Fibroblast of the conjunctiva (primary cell): ENCODE data around the gene RNF123.

Experiments used
- DNase-seq: peaks from one replicate; pipeline ENCODE4 v3.0.0-alpha.2; 2010; ENCODE audit warnings: low read depth

RNF123 gene

GRCh38 chr3:49750056-49750455, 60.7 kb downstream of the RNF123 start:
- DNase-seq, result no peak

GRCh38 chr3:49751501-49751900, 62.1 kb downstream of the RNF123 start:
- no peak for DNase-seq

GRCh38 chr3:49754536-49754935, 65.2 kb downstream of the RNF123 start:
- no peak for DNase-seq

GRCh38 chr3:49756036-49756435, 66.7 kb downstream of the RNF123 start:
- DNase-seq, result no peak

- DNase-seq, result no peak
Observed at GRCh38 chr3:49757197-49757596, 67.8 kb downstream of the RNF123 start.

GRCh38 chr3:49759226-49759625, 69.9 kb downstream of the RNF123 start:
- DNase-seq, result no peak

GRCh38 chr3:49761661-49762060, 72.3 kb downstream of the RNF123 start:
- no peak for DNase-seq

- no peak for DNase-seq
Observed at GRCh38 chr3:49763981-49764380, 74.6 kb downstream of the RNF123 start.

- no peak for DNase-seq
Observed at GRCh38 chr3:49769286-49769915, 80.0 kb downstream of the RNF123 start.

GRCh38 chr3:49769926-49770325, 80.6 kb downstream of the RNF123 start:
- DNase-seq, result no peak
